Peyer's patch (tissue), 4 donors: ENCODE data around the gene TTC22. TPM values are rescaled to one million over a fixed set of nuclear protein-coding genes. Genes with fewer than 3 reads are reported as not detected.

ENCODE experiments used
- DNase-seq, 3 donors: peaks; one replicate each; pipeline ENCODE4 v3.0.0-alpha.2; 2017 to 2019
- H3K27ac ChIP-seq, 4 donors: fragments of 200-600 bp; sonication (generic); one replicate each; pipeline ENCODE4 v1.5.1; 2016 to 2019
- H3K27me3 ChIP-seq, 2 donors: fragments of 200-600 bp; sonication (generic); one replicate each; pipeline ENCODE4 v1.5.1; 2019
- H3K36me3 ChIP-seq, 3 donors: fragments of 200-600 bp; sonication (generic); one replicate each; pipeline ENCODE4 v1.5.1; 2016 to 2019
- H3K4me1 ChIP-seq, 4 donors: fragments of 200-600 bp; sonication (generic); one replicate each; pipeline ENCODE4 v1.5.1; 2016 to 2019
- H3K4me3 ChIP-seq, 4 donors: fragments of 200-600 bp; sonication (generic); 1 replicate in 3 of 4; 2 replicates in 1 of 4; pipeline ENCODE4 v1.5.1; 2016 to 2019; ENCODE audit warnings: mild to moderate bottlenecking in 1 of 4
- H3K9me3 ChIP-seq, 4 donors: fragments of 200-600 bp; sonication (generic); one replicate each; pipeline ENCODE4 v1.5.1; 2016 to 2019; ENCODE audit warnings: mild to moderate bottlenecking in 1 of 4
- CTCF ChIP-seq, 6 experiments: fragments of 450-650 bp in 4 of 6; fragments of 200-600 bp in 2 of 6; sonication (generic) in 1 of 6; IDR thresholded peaks; one replicate each; pipeline ENCODE4 v1.5.1; 2017 to 2019; ENCODE audit warnings: antibody characterized with exemption in 6 of 6, mild to moderate bottlenecking in 3 of 6, moderate library complexity in 1 of 6
- POLR2A ChIP-seq, 2 donors: fragments of 450-650 bp; IDR thresholded peaks; one replicate each; pipeline ENCODE4 v1.5.1; 2017; ENCODE audit warnings: antibody characterized with exemption in 2 of 2, mild to moderate bottlenecking in 2 of 2, moderate library complexity in 2 of 2
- total RNA-seq, 4 donors: library from RNA; depleted of rRNA; stranded (reverse); fragments of >200 nt; gene quantifications; one replicate each; pipeline ENCODE4 v1.1.0, GENCODE V29; 2016

The TTC22 gene
- total RNA-seq, 4 donors from 2014 or later = 15.7 to 136 (median 102) TPM

GRCh38 chr1:54848134-54848948, 47.2 kb upstream of the TTC22 start:
- H3K9me3 ChIP-seq = no peaks in the 10 kb centered on the region
- no peak overlapping the region for H3K4me3 ChIP-seq
- no peaks in the 10 kb centered on the region for H3K4me1 ChIP-seq
- no peak overlapping the region for H3K27ac ChIP-seq
- TF ChIP-seq POLR2A (IDR thresholded peaks at IDR 0.05) (no peak), CTCF (IDR thresholded peaks at IDR 0.05) (peak in 2 of 6 experiments; percentile 13 to 14)
- H3K36me3 ChIP-seq = peaks cover 0 to 37% (median 0%) of the 10 kb centered on the region in 3 donors
- no peaks in the 10 kb centered on the region for H3K27me3 ChIP-seq
- DNase-seq = no peak

GRCh38 chr1:54846716-54847284, 45.7 kb upstream of the TTC22 start:
- H3K4me3 ChIP-seq = no peak overlapping the region
- TF ChIP-seq CTCF (IDR thresholded peaks at IDR 0.05) (no peak), POLR2A (IDR thresholded peaks at IDR 0.05) (no peak)
- peaks cover 0 to 21% (median 0%) of the 10 kb centered on the region in 3 donors for H3K36me3 ChIP-seq
- no peaks in the 10 kb centered on the region for H3K9me3 ChIP-seq
- no peaks in the 10 kb centered on the region for H3K4me1 ChIP-seq
- no peak for DNase-seq
- no peak overlapping the region for H3K27ac ChIP-seq
- H3K27me3 ChIP-seq = no peaks in the 10 kb centered on the region

- Histone ChIP-seq H3K27ac (no peak overlapping the region), H3K36me3 (peaks cover 0 to 16% (median 0%) of the 10 kb centered on the region in 3 donors), H3K9me3 (no peaks in the 10 kb centered on the region), H3K4me3 (no peak overlapping the region), H3K27me3 (no peaks in the 10 kb centered on the region), H3K4me1 (no peaks in the 10 kb centered on the region)
- no peak for TF ChIP-seq POLR2A (IDR thresholded peaks at IDR 0.05)
- TF ChIP-seq CTCF (IDR thresholded peaks at IDR 0.05) = no peak
- DNase-seq = no peak
Observed at GRCh38 chr1:54846301-54846700, 45.2 kb upstream of the TTC22 start.

- DNase-seq = no peak
- no peak for TF ChIP-seq CTCF (IDR thresholded peaks at IDR 0.05)
- no peak for TF ChIP-seq POLR2A (IDR thresholded peaks at IDR 0.05)
Observed at GRCh38 chr1:54845772-54846171, 44.6 kb upstream of the TTC22 start.

GRCh38 chr1:54844564-54844963, 43.4 kb upstream of the TTC22 start:
- no peak for DNase-seq
- TF ChIP-seq POLR2A (IDR thresholded peaks at IDR 0.05) = no peak
- H3K36me3 ChIP-seq = peaks cover 0 to 3% (median 0%) of the 10 kb centered on the region in 3 donors
- H3K4me1 ChIP-seq = no peaks in the 10 kb centered on the region
- no peaks in the 10 kb centered on the region for H3K9me3 ChIP-seq
- no peak overlapping the region for H3K4me3 ChIP-seq
- no peaks in the 10 kb centered on the region for H3K27me3 ChIP-seq
- no peak overlapping the region for H3K27ac ChIP-seq

More at GRCh38 chr1:54845772-54846171, 44.6 kb upstream of the TTC22 start:
- no peaks in the 10 kb centered on the region for H3K4me1 ChIP-seq
- no peaks in the 10 kb centered on the region for H3K9me3 ChIP-seq
- H3K27me3 ChIP-seq = no peaks in the 10 kb centered on the region
- H3K27ac ChIP-seq = no peak overlapping the region
- no peak overlapping the region for H3K4me3 ChIP-seq
- peaks cover 0 to 11% (median 0%) of the 10 kb centered on the region in 3 donors for H3K36me3 ChIP-seq

- no peaks in the 10 kb centered on the region for H3K9me3 ChIP-seq
Observed at GRCh38 chr1:54843449-54843848, 42.3 kb upstream of the TTC22 start.

More at GRCh38 chr1:54843449-54843848, 42.3 kb upstream of the TTC22 start:
- Histone ChIP-seq H3K4me3 (no peak overlapping the region), H3K36me3 (no peaks in the 10 kb centered on the region), H3K27ac (no peak overlapping the region), H3K4me1 (no peaks in the 10 kb centered on the region), H3K27me3 (no peaks in the 10 kb centered on the region)
- no peak for TF ChIP-seq CTCF (IDR thresholded peaks at IDR 0.05)
- TF ChIP-seq POLR2A (IDR thresholded peaks at IDR 0.05) = no peak
- no peak for DNase-seq
